Activated CD4-positive, alpha-beta T cell treated with anti-CD3 and anti-CD28 coated beads, Interleukin-2, Interleukin-4, amounts not matched to agents 100 ng/mL and 50 ng/mL, durations not matched to agents 16 hours and 8 hours (primary cell): ENCODE results near the gene AAR2.

Source experiments
- DNase-seq: peaks from one replicate; pipeline ENCODE4 v3.0.0-alpha.2; 2020; ENCODE audit warnings: low spot score

AAR2 gene

DNA sequence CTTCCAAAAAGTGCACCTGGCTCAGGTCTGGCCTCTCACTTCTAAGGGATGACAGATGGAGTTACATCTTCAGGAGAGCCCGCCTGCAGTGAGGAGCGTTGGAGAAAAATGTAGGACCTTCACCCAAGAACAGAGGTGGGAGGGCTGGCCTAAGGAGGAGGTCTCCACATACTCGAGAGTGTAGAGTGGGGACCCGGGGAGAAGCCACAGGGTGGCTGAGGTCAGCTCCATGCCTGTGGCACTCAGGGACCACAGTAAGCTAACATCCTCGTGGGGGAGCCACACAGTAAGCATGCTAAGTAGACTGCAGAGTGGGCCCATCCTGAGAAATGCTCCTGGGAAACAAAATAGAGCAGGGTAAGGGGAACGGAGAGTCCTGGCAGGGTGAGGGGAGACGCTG, 24.0 kb downstream of the AAR2 start:
- DNase-seq: no peak

GRCh38 chr20:36261389-36262105, 25.3 kb downstream of the AAR2 start:
- DNase-seq: no peak

- DNase-seq: no peak
Observed at GRCh38 chr20:36262440-36262839, 26.2 kb downstream of the AAR2 start.

GRCh38 chr20:36264426-36265246, 28.4 kb downstream of the AAR2 start:
- DNase-seq: no peak

- DNase-seq: no peak
Observed at GRCh38 chr20:36266189-36266588, 29.9 kb downstream of the AAR2 start.

DNA sequence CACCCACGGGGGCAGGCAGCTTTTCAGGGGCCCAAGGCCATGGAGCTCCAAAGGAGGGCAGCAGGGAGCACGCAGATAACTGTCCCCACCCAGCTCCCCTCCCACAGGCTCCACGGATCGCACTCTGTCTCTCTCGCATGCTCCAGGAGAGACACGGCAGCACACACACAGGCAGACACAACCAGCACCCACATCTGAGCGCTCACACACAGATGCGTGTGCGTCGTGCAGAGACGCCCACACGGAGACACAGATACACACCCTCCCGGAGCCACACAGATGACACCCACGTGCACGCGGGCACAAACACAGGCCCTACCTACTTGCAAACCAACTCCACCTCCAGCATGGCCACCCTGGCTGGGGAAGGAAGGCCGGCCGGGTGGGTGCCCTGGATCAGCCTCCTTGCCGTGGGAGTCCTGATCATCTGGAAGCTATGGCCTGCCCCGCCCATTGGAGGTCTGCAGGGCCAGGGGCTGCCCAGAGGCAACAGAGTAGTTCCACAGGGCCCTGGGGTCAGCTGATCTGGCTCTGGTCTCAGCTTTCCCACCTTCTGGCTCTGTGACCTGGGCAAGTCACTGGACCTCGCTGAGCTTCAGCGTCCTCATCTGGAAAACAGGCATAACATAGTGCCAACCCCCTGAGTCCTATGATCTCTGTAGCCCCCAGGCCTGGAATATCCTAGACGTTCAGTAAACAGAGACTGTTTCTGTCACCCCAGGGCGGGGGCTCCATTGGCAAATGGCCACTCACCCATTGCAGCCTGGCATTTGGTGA, 31.5 kb downstream of the AAR2 start:
- DNase-seq: no peak

- no peak for DNase-seq
Observed at GRCh38 chr20:36268440-36269342, 32.4 kb downstream of the AAR2 start.

- DNase-seq: no peak
Observed at GRCh38 chr20:36269507-36269906, 33.2 kb downstream of the AAR2 start.

GRCh38 chr20:36270744-36271638, 34.7 kb downstream of the AAR2 start:
- DNase-seq: no peak

GRCh38 chr20:36271639-36272546, 35.6 kb downstream of the AAR2 start:
- DNase-seq: no peak

DNA sequence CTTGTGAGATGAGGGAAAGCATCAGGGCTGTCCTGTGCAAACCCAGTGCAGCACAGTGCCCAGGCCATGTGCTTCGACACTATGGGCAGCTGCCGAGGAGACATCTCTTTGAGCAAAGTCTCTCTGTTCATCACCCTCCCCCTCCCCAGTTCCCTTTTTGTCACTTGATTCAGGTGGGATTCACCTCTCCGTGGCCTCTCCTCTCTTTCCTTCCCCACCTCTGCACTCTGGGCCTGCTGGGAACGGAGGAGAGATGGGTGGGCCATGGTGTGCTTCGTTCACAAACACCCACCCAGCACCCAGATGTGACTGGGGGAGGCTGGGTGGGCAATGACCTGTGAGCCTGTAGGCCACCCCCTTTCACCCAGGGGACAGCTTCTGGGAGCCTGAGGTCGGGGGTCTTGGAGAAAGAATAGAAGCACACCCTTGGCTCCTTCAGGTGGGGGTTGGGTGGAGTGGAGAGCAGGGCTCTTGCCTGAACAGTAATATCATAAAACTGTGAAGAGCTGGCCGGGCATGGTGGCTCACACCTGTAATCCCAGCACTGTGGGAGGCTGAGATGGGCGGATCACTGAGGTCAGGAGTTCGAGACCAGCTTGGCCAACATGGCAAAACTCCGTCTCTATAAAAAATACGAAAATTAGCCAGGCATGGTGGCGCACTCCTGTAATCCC, 36.4 kb downstream of the AAR2 start:
- no peak for DNase-seq

DNA sequence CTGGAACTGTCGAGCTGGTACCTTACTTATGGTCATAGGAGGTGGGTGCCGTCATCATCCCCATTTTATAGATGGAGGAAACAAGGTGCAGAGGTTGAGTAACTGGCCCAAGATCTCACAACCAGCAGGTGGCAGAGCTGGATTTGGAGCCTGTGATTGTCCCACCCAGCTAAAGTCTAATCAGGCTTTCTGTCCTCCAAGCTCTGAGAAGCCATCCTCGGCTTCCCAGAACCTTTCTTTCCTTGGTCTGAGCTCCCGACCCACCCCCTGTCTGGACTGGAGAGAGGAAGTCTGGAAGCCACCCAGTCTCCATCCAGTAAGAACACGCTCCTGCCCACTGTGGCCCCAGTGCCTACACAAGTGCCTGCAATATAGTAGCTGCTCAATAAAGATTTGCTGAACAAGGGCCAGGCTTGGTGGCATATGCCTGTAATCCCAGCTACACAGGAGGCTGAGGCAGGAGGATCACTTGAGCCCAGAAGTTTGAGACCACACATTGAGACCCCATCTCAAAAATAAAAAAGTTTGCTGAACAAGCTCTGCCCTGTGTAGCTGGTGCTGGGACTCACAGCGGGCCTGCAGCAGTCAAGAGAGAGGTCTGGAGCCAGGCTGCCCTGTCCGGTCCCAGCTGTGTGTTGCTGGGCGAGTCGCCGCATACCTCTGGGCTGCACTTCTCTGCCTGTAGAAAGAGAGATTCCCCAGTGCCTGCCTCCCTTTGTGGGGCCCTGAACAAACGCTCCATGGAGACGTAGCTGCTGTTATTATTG, 37.3 kb downstream of the AAR2 start:
- DNase-seq: peak; percentile 9

GRCh38 chr20:36274181-36274841, 38.0 kb downstream of the AAR2 start:
- no peak for DNase-seq

GRCh38 chr20:36275011-36275410, 38.7 kb downstream of the AAR2 start:
- no peak for DNase-seq

GRCh38 chr20:36275441-36276189, 39.3 kb downstream of the AAR2 start:
- DNase-seq: no peak

DNA sequence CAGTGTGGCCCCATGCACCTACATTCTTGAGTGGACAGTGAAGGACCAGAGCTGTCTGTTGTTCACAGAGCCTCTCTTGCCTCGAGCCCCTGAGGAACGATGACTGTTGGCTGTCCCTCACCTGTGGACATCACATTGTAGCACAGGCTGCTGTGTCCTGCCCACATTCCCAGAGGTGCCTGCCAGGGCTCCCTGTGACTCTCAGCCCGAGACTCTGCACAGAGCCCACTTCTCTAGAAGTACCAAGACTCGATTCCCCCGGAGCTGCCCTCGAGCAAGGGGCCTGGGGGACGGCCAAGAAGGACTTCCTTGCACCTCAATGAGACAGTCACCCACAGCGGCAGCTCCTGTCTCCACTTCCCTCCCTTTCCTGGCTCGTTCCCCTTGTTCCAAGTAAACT, 41.3 kb downstream of the AAR2 start:
- DNase-seq: no peak

DNA sequence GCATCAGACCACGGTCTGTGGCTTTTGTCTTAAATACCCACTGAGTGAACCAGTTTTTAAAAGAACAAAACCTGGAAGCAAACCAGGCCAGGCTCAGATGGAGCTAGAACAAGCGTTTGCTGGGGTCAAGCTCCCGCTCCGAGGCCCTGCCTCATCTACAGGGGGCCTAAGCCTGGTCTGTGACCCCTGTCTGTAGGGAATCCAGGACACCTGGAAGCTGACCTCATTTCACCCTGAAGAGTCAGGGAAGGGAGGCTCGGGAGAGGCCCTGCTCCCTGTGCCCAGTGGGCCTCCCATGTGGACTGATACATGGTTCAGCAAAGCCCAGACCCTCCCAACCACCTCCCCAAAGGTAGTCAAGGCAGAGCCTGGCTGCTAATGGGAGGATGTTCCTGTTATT, 43.1 kb downstream of the AAR2 start:
- no peak for DNase-seq
